ENCODE results near the gene SUPT7L. TPM values are rescaled to one million over a fixed set of nuclear protein-coding genes. Genes with fewer than 3 reads are reported as not detected.
A peak's percentile ranks its signal among the peaks of the same experiment; 100 is the strongest.

Gene SUPT7L
- polyA plus RNA-seq, 1 donor from 2014 or later, result 95.8 TPM

DNA sequence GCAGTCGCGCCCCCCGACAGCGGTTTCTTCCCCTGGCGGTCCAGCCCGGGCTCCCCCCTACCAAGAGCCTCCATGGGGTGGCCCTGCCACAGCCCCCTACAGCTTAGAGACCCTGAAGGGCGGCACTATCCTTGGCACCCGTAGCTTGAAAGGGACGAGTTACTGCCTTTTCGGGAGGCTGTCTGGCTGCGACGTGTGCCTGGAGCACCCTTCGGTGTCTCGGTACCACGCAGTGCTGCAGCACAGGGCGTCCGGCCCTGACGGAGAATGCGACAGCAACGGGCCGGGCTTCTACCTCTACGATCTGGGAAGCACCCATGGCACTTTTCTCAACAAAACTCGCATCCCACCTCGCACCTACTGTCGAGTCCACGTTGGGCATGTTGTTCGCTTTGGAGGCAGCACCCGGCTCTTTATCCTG, 750 bp upstream of the SUPT7L start:
- H3F3A ChIP-seq (ENCODE audit: insufficient read depth, low read length, poor library complexity, severe bottlenecking), result no peaks in the 10 kb centered on the region
- no peaks in the 10 kb centered on the region for H3K9me3 ChIP-seq (ENCODE audit: low read length)
- H3K9ac ChIP-seq (ENCODE audit: low read length), result peak overlapping the region; percentile 89
- no peaks in the 10 kb centered on the region for H3K27me3 ChIP-seq (ENCODE audit: insufficient read depth, low read depth, low read length)
- H3K27ac ChIP-seq (ENCODE audit: low read length), result peak overlapping the region; percentile 98
- peaks cover 17% of the 10 kb centered on the region for H3K36me3 ChIP-seq (ENCODE audit: insufficient read depth, low read length)
- H3K9me2 ChIP-seq (ENCODE audit: insufficient read depth, low read length), result no peaks in the 10 kb centered on the region
- no peaks in the 10 kb centered on the region for H4K20me1 ChIP-seq (ENCODE audit: insufficient read depth)
- H3K79me2 ChIP-seq (replicated peaks; ENCODE audit: insufficient read depth, low read length), result peaks cover 37% of the 10 kb centered on the region
- H3K4me3 ChIP-seq (ENCODE audit: low read length), result peak overlapping the region; percentile 90
- peak overlapping the region; percentile 61 for H3K4me2 ChIP-seq (ENCODE audit: low read length)
- TF ChIP-seq MXI1 (conservative IDR thresholded peaks at IDR 0.05; ENCODE audit: poor library complexity, severe bottlenecking) (no peak), POLR2AphosphoS5 (IDR thresholded peaks at IDR 0.05) (no peak), SMC3 (conservative IDR thresholded peaks at IDR 0.05; ENCODE audit: poor library complexity) (no peak), EZH2 (IDR thresholded peaks at IDR 0.05; ENCODE audit: borderline replicate concordance, insufficient read depth, low read length, poor library complexity, severe bottlenecking) (no peak), TAF1 (IDR thresholded peaks at IDR 0.05; ENCODE audit: low read depth) (no peak), EP300 (conservative IDR thresholded peaks at IDR 0.05; ENCODE audit: poor library complexity, severe bottlenecking) (no peak), RAD21 (conservative IDR thresholded peaks at IDR 0.05) (no peak)
- TF ChIP-seq, protein P1, sequence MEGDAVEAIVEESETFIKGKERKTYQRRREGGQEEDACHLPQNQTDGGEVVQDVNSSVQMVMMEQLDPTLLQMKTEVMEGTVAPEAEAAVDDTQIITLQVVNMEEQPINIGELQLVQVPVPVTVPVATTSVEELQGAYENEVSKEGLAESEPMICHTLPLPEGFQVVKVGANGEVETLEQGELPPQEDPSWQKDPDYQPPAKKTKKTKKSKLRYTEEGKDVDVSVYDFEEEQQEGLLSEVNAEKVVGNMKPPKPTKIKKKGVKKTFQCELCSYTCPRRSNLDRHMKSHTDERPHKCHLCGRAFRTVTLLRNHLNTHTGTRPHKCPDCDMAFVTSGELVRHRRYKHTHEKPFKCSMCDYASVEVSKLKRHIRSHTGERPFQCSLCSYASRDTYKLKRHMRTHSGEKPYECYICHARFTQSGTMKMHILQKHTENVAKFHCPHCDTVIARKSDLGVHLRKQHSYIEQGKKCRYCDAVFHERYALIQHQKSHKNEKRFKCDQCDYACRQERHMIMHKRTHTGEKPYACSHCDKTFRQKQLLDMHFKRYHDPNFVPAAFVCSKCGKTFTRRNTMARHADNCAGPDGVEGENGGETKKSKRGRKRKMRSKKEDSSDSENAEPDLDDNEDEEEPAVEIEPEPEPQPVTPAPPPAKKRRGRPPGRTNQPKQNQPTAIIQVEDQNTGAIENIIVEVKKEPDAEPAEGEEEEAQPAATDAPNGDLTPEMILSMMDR (IDR thresholded peaks at IDR 0.05; ENCODE audit: poor library complexity, severe bottlenecking), result no peak
- TF ChIP-seq, protein P2, sequence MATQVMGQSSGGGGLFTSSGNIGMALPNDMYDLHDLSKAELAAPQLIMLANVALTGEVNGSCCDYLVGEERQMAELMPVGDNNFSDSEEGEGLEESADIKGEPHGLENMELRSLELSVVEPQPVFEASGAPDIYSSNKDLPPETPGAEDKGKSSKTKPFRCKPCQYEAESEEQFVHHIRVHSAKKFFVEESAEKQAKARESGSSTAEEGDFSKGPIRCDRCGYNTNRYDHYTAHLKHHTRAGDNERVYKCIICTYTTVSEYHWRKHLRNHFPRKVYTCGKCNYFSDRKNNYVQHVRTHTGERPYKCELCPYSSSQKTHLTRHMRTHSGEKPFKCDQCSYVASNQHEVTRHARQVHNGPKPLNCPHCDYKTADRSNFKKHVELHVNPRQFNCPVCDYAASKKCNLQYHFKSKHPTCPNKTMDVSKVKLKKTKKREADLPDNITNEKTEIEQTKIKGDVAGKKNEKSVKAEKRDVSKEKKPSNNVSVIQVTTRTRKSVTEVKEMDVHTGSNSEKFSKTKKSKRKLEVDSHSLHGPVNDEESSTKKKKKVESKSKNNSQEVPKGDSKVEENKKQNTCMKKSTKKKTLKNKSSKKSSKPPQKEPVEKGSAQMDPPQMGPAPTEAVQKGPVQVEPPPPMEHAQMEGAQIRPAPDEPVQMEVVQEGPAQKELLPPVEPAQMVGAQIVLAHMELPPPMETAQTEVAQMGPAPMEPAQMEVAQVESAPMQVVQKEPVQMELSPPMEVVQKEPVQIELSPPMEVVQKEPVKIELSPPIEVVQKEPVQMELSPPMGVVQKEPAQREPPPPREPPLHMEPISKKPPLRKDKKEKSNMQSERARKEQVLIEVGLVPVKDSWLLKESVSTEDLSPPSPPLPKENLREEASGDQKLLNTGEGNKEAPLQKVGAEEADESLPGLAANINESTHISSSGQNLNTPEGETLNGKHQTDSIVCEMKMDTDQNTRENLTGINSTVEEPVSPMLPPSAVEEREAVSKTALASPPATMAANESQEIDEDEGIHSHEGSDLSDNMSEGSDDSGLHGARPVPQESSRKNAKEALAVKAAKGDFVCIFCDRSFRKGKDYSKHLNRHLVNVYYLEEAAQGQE (IDR thresholded peaks at IDR 0.05; ENCODE audit: borderline replicate concordance), result no peak
- H2AFZ ChIP-seq (ENCODE audit: low read depth, low read length), result peak overlapping the region; percentile 73

DNA sequence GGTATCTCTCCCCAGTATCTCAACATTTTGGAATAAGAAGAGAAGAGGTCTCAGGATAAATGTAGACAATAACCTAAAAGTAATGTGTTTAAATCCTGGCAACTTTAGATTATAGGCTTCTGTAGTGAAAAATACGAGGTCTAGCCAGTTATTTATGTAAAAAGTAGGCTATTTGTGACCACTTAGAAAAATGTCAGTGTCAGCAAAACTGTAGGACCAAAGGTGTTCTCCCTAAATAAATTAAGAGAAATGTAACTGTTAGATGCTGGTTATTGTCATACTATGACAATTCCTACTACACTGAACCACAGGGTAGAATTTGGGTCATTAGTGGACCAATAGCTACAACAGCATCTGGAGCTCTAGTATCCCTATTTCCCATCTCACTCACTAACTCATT, 2.0 kb downstream of the SUPT7L start:
- Histone ChIP-seq H3K9me2 (ENCODE audit: insufficient read depth, low read length) (no peaks in the 10 kb centered on the region), H3K36me3 (ENCODE audit: insufficient read depth, low read length) (peaks cover 17% of the 10 kb centered on the region), H3K9ac (ENCODE audit: low read length) (no peak overlapping the region), H3K27ac (ENCODE audit: low read length) (no peak overlapping the region), H4K20me1 (ENCODE audit: insufficient read depth) (no peaks in the 10 kb centered on the region), H3K4me3 (ENCODE audit: low read length) (no peak overlapping the region), H3F3A (ENCODE audit: insufficient read depth, low read length, poor library complexity, severe bottlenecking) (no peaks in the 10 kb centered on the region), H3K4me2 (ENCODE audit: low read length) (no peak overlapping the region), H3K9me3 (ENCODE audit: low read length) (no peaks in the 10 kb centered on the region), H3K79me2 (replicated peaks; ENCODE audit: insufficient read depth, low read length) (peaks cover 37% of the 10 kb centered on the region), H3K27me3 (ENCODE audit: insufficient read depth, low read depth, low read length) (no peaks in the 10 kb centered on the region), H2AFZ (ENCODE audit: low read depth, low read length) (no peak overlapping the region)
- no peak for TF ChIP-seq MXI1 (conservative IDR thresholded peaks at IDR 0.05; ENCODE audit: poor library complexity, severe bottlenecking)
